Subcutaneous abdominal adipose tissue (tissue), 5 donors: Measurements from ENCODE around the gene IL10RA.

Experiments
- H3K27ac ChIP-seq: one replicate; pipeline ENCODE4 v1.7.0; 2013; ENCODE audit warnings: low read depth, mild to moderate bottlenecking, inconsistent platforms, low read length, moderate library complexity
- H3K27me3 ChIP-seq, 5 donors: one replicate each; pipeline ENCODE4 v1.7.0; 2013; ENCODE audit warnings: low read length in 5 of 5, inconsistent platforms in 1 of 5; ENCODE audit not compliant: control insufficient read depth in 5 of 5, insufficient read depth in 4 of 5
- H3K36me3 ChIP-seq, 5 donors: one replicate each; pipeline ENCODE4 v1.7.0; 2013; ENCODE audit warnings: low read length in 5 of 5; ENCODE audit not compliant: control insufficient read depth in 5 of 5, insufficient read depth in 5 of 5
- H3K4me1 ChIP-seq, 5 donors: one replicate each; pipeline ENCODE4 v1.7.0; 2013; ENCODE audit warnings: low read length in 5 of 5, mild to moderate bottlenecking in 3 of 5, moderate library complexity in 1 of 5; ENCODE audit not compliant: control insufficient read depth in 5 of 5, insufficient read depth in 5 of 5
- H3K4me3 ChIP-seq, 5 donors: one replicate each; pipeline ENCODE4 v1.7.0; 2013; ENCODE audit warnings: low read length in 5 of 5, low read depth in 1 of 5
- H3K9ac ChIP-seq, 5 donors: one replicate each; pipeline ENCODE4 v1.7.0; 2013; ENCODE audit warnings: low read length in 5 of 5, mild to moderate bottlenecking in 4 of 5, moderate library complexity in 3 of 5
- H3K9me3 ChIP-seq, 5 donors: one replicate each; pipeline ENCODE4 v1.7.0; 2013; ENCODE audit warnings: low read length in 5 of 5; ENCODE audit not compliant: control insufficient read depth in 5 of 5
- donor health status: healthy.
- donor health status: healthy.
- donor health status: healthy.
- donor health status: healthy.
- donor health status: healthy.

The IL10RA gene

DNA sequence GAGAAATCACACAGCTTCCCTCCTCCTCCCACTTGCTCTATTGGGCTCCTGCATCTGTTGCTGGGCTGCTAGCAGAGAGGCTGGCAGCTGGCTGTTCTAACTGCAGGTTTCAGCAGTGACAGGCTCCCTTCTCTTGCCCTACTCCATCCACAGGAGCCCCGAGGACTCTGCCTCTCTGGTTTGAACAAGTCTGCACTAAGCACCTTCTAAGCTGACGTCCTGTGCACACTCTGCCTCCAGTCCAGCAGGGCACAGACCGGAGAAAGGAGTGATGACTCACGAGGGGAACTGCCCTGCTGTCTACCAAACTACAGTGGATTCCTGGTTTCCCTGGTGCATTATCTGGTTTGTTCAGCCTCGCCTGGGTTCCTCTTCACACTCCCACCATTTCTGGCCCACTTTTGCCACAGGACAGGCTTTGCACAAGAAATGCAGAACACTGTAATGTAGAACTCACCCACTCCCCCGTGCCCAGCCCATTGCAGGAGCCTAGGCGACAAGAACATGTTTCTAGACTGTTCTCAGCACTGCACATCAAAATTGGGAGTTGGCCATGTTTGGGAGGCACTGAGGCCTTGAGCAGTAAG lies 26.0 kb downstream of the IL10RA start:
- Histone ChIP-seq H3K4me3 (no peak overlapping the region), H3K4me1 (peaks cover 0 to 69% (median 12%) of the 10 kb centered on the region in 5 donors), H3K27me3 (peaks cover 0 to 4% (median 0%) of the 10 kb centered on the region in 5 donors), H3K27ac (no peak overlapping the region), H3K36me3 (no peaks in the 10 kb centered on the region), H3K9me3 (no peaks in the 10 kb centered on the region), H3K9ac (no peak overlapping the region)

DNA sequence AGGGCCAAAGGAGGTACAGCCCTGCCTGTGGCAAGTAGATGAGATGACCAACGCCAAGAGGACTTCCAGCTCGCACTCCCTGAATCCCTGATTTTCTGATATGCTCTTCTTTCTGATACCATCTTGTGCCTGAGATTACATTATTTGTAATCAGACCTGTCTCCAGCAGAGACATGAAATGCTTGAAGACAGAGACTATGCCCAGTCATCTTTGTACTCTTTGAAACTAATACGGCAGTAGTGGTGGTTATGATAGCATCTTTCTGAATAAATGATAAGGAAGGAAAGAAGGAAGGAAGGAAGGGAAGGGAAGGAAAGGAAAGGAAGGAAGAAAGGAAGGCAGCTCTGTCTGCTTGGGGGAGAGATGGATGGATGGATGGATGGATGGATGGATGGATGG lies 27.8 kb downstream of the IL10RA start:
- H3K4me3 ChIP-seq, result no peak overlapping the region
- H3K36me3 ChIP-seq, result no peaks in the 10 kb centered on the region
- H3K4me1 ChIP-seq, result peaks cover 0 to 54% (median 12%) of the 10 kb centered on the region in 5 donors
- H3K27ac ChIP-seq, result no peak overlapping the region
- H3K9me3 ChIP-seq, result peaks cover under 1 to 9% (median 7%) of the 10 kb centered on the region in 5 donors
- H3K27me3 ChIP-seq, result peaks cover 0 to 4% (median 0%) of the 10 kb centered on the region in 5 donors
- H3K9ac ChIP-seq, result no peak overlapping the region

DNA sequence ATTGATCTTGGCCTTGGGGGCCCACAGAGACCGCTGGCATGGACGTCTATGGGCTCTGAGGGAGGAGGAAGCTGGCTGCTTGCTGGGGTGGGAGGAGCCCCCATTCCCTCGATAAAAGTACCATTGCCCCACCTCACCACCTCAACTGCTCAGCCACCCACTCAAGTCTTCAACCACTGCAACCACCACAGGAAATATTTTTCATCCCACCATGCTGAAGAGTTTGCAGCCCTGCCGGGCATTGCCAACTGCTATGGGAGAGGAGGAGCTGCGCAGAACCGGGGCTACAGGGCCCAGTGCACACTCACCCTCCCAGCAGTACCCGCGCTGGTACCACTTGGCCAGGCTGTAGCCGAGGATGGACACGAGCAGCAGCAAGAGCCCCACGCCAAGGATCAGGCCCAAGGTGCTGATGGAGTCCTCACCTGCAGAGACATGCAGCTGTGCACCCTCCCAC lies 29.2 kb downstream of the IL10RA start:
- no peak overlapping the region for H3K4me3 ChIP-seq
- no peak overlapping the region for H3K9ac ChIP-seq

DNA sequence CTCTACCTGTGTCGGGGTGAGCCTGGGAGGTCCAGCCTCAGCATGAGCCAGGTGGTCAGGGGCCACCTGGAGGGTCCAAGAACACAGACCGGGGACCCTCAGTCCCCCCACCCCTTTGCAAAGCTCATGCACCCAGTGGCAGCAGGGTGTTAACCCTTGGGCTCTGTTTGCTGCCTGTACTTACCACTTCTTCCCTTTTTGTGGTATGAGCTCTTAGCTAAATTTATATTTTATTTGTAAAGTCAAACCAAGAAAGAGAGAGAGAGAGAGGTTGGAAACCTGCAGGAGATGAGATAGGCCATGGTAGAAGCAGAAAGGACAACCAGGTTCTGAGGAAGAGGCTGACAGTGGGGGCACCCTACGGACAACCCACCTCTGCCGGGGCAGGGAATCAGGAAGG lies 29.9 kb downstream of the IL10RA start:
- no peak overlapping the region for H3K27ac ChIP-seq
- no peaks in the 10 kb centered on the region for H3K36me3 ChIP-seq
- no peak overlapping the region for H3K4me3 ChIP-seq
- H3K4me1 ChIP-seq, result peaks cover 0 to 35% (median 9%) of the 10 kb centered on the region in 5 donors
- H3K9me3 ChIP-seq, result peaks cover 3 to 15% (median 12%) of the 10 kb centered on the region in 5 donors
- no peak overlapping the region for H3K9ac ChIP-seq
- H3K27me3 ChIP-seq, result peaks cover 0 to 4% (median 0%) of the 10 kb centered on the region in 5 donors

More for the DNA sequence above, 29.2 kb downstream of the IL10RA start:
- H3K27ac ChIP-seq, result no peak overlapping the region
- H3K9me3 ChIP-seq, result peaks cover 3 to 10% (median 8%) of the 10 kb centered on the region in 5 donors
- H3K4me1 ChIP-seq, result peaks cover 0 to 41% (median 12%) of the 10 kb centered on the region in 5 donors
- H3K27me3 ChIP-seq, result peaks cover 0 to 4% (median 0%) of the 10 kb centered on the region in 5 donors
- H3K36me3 ChIP-seq, result no peaks in the 10 kb centered on the region

DNA sequence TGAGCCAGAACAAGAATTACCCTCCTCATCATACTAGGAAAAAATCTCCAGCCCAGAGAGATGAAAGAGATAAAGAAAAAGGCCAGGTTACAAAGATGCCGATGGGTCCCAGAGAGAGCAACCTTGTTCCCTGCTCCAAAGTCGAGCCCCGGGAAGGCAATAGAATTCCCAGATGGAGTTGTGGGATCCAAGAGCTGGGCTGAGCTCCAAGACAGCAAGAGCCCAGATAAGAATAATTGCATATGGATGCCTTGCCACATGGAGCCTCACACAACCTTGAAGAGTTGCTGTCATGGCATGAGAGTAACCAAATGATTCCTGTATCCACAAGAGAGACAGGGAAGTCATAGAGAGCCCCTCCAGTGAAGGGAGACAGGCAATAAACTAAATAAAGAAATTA lies 30.9 kb downstream of the IL10RA start:
- peaks cover 0 to 4% (median 0%) of the 10 kb centered on the region in 5 donors for H3K27me3 ChIP-seq
- no peak overlapping the region for H3K27ac ChIP-seq
- H3K4me3 ChIP-seq, result no peak overlapping the region
- H3K9me3 ChIP-seq, result peaks cover 3 to 15% (median 12%) of the 10 kb centered on the region in 5 donors
- peaks cover 0 to 26% (median 9%) of the 10 kb centered on the region in 5 donors for H3K4me1 ChIP-seq
- H3K9ac ChIP-seq, result no peak overlapping the region
- no peaks in the 10 kb centered on the region for H3K36me3 ChIP-seq

- Histone ChIP-seq H3K36me3 (no peaks in the 10 kb centered on the region), H3K4me3 (no peak overlapping the region), H3K4me1 (peaks cover 0 to 20% (median 5%) of the 10 kb centered on the region in 5 donors), H3K9me3 (peaks cover 3 to 15% (median 12%) of the 10 kb centered on the region in 5 donors), H3K27ac (no peak overlapping the region), H3K27me3 (peaks cover 0 to 4% (median 0%) of the 10 kb centered on the region in 5 donors), H3K9ac (no peak overlapping the region)
These were observed 31.6 kb downstream of the IL10RA start for GRCh38 chr11:118017631-118018315.

GRCh38 chr11:118018401-118018800 lies 32.2 kb downstream of the IL10RA start:
- no peak overlapping the region for H3K4me3 ChIP-seq

DNA sequence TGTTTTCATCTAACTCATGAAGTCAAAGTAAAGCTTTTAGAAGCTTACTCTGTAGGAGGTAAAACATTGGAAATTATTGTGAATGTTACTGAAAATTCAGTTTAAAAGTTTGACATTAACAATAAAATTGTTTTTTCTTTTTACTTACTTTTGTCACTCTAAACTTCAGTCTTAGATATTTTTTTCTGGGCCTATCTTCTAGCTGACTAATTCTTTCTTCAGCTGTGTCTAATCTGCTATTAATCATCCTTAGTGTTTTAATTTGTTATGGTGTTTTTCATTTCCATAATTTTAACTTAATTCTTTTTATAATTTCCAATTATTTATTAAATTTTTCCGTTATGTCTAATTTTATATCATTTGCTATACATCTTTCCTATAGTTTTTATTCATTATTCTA lies 35.0 kb downstream of the IL10RA start:
- H3K36me3 ChIP-seq, result no peaks in the 10 kb centered on the region
- no peak overlapping the region for H3K9ac ChIP-seq
- H3K4me1 ChIP-seq, result peaks cover 0 to 2% (median 0%) of the 10 kb centered on the region in 5 donors
- H3K9me3 ChIP-seq, result peaks cover 3 to 19% (median 12%) of the 10 kb centered on the region in 5 donors
- no peaks in the 10 kb centered on the region for H3K27me3 ChIP-seq
- H3K27ac ChIP-seq, result no peak overlapping the region
- H3K4me3 ChIP-seq, result no peak overlapping the region

More at GRCh38 chr11:118018401-118018800, 32.2 kb downstream of the IL10RA start:
- peaks cover 3 to 15% (median 12%) of the 10 kb centered on the region in 5 donors for H3K9me3 ChIP-seq
- H3K9ac ChIP-seq, result no peak overlapping the region
- H3K4me1 ChIP-seq, result peaks cover 0 to 14% (median 0%) of the 10 kb centered on the region in 5 donors
- no peak overlapping the region for H3K27ac ChIP-seq
- H3K36me3 ChIP-seq, result no peaks in the 10 kb centered on the region
- peaks cover 0 to 4% (median 0%) of the 10 kb centered on the region in 5 donors for H3K27me3 ChIP-seq

- no peak overlapping the region for H3K9ac ChIP-seq
- no peak overlapping the region for H3K27ac ChIP-seq
- H3K4me3 ChIP-seq, result no peak overlapping the region
- no peaks in the 10 kb centered on the region for H3K4me1 ChIP-seq
- H3K27me3 ChIP-seq, result peaks cover 0 to 5% (median 0%) of the 10 kb centered on the region in 5 donors
- no peaks in the 10 kb centered on the region for H3K36me3 ChIP-seq
- peaks cover 0 to 4% (median 0%) of the 10 kb centered on the region in 5 donors for H3K9me3 ChIP-seq
These were observed 41.5 kb downstream of the IL10RA start for GRCh38 chr11:118027694-118028093.

- Histone ChIP-seq H3K9me3 (peaks cover 0 to 4% (median 0%) of the 10 kb centered on the region in 5 donors), H3K9ac (no peak overlapping the region), H3K27ac (no peak overlapping the region), H3K4me1 (no peaks in the 10 kb centered on the region), H3K27me3 (peaks cover 0 to 5% (median 0%) of the 10 kb centered on the region in 5 donors), H3K4me3 (no peak overlapping the region), H3K36me3 (no peaks in the 10 kb centered on the region)
These were observed 42.4 kb downstream of the IL10RA start for GRCh38 chr11:118028626-118029025.
